Measurements from ENCODE around the gene NTSR1.

DNA sequence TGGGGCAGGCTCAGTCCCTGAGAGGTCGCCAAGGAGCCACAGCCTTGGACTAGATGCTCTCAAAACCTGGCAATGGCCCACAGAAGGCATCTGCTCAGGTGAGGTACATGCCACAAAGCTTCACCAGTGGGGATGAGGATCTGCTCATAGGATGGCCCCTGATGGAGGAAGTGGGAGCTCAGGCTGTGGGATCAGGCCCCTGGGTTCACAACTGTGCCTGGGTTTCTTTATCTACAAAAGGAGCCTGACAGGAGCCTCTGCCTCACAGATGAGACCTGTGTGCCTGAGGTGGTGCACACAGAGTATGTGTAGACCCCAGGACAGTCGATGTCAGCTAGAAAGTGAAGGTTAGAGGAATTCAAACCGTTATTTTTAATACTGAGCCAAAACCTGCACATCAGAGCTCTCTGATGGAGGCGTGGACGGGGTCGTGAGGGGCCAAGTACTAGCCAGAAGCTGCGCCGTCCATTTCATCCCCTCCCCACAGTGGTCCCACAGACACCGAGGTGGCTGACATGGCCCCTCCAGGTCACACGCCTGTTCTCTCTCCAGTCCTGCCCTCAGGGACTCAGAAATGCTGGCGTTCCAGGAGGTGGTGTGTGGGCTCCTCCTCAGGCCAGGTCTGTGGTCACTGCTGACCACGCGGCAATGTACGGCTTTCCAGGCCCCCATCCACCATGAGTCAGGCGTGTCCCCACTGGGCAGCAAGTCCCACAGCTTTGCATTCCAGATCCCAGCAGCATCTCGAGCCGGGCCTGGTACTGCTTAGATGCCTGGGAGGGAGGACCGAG is 33.3 kb downstream of the NTSR1 start:
- TF ChIP-seq, protein P1, sequence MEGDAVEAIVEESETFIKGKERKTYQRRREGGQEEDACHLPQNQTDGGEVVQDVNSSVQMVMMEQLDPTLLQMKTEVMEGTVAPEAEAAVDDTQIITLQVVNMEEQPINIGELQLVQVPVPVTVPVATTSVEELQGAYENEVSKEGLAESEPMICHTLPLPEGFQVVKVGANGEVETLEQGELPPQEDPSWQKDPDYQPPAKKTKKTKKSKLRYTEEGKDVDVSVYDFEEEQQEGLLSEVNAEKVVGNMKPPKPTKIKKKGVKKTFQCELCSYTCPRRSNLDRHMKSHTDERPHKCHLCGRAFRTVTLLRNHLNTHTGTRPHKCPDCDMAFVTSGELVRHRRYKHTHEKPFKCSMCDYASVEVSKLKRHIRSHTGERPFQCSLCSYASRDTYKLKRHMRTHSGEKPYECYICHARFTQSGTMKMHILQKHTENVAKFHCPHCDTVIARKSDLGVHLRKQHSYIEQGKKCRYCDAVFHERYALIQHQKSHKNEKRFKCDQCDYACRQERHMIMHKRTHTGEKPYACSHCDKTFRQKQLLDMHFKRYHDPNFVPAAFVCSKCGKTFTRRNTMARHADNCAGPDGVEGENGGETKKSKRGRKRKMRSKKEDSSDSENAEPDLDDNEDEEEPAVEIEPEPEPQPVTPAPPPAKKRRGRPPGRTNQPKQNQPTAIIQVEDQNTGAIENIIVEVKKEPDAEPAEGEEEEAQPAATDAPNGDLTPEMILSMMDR (IDR thresholded peaks at IDR 0.05): no peak
- no peak for TF ChIP-seq POLR2A (IDR thresholded peaks at IDR 0.05)

Measured in right lobe of liver (tissue), 4 donors.